Suprapubic skin (tissue), 4 donors: Measurements from ENCODE around the gene LEF1. TPM values are rescaled to one million over a fixed set of nuclear protein-coding genes. Genes with fewer than 3 reads are reported as not detected.

Source experiments
- DNase-seq, 2 donors: peaks; one replicate each; pipeline ENCODE4 v3.0.0-alpha.2; 2019; ENCODE audit warnings: low spot score in 2 of 2
- H3K27ac ChIP-seq: fragments of 200-600 bp; sonication (generic); one replicate; pipeline ENCODE4 v1.5.1; 2019
- H3K27me3 ChIP-seq: fragments of 200-600 bp; sonication (generic); one replicate; pipeline ENCODE4 v1.5.1; 2019
- H3K36me3 ChIP-seq: fragments of 200-600 bp; sonication (generic); one replicate; pipeline ENCODE4 v1.5.1; 2019
- H3K4me1 ChIP-seq: fragments of 200-600 bp; sonication (generic); one replicate; pipeline ENCODE4 v1.5.1; 2019
- H3K4me3 ChIP-seq: fragments of 200-600 bp; sonication (generic); one replicate; pipeline ENCODE4 v1.5.1; 2019; ENCODE audit warnings: mild to moderate bottlenecking
- H3K9me3 ChIP-seq: fragments of 200-600 bp; sonication (generic); one replicate; pipeline ENCODE4 v1.5.1; 2019
- CTCF ChIP-seq, 2 donors: fragments of 200-600 bp in 1 of 2; fragments of 450-650 bp in 1 of 2; sonication (generic) in 1 of 2; IDR thresholded peaks; one replicate each; pipeline ENCODE4 v1.5.1; 2016 to 2019; ENCODE audit warnings: antibody characterized with exemption in 2 of 2, mild to moderate bottlenecking in 1 of 2, moderate library complexity in 1 of 2
- EP300 ChIP-seq: sonication (generic); formaldehyde crosslinking; IDR thresholded peaks from one replicate; pipeline ENCODE4 v1.6.1; 2017; ENCODE audit warnings: antibody characterized with exemption
- POLR2A ChIP-seq, 2 donors: fragments of 450-650 bp; IDR thresholded peaks; one replicate each; pipeline ENCODE4 v1.6.1; 2017; ENCODE audit warnings: antibody characterized with exemption in 2 of 2, mild to moderate bottlenecking in 2 of 2, moderate library complexity in 2 of 2
- POLR2AphosphoS5 ChIP-seq, 3 donors: sonication (generic); formaldehyde crosslinking; IDR thresholded peaks; one replicate each; pipeline ENCODE4 v1.6.1; 2017; ENCODE audit warnings: antibody characterized with exemption in 3 of 3
- WGBS: methylation state at CpG from one replicate; pipeline ENCODE4 v1.1.5; 2018; 5-methylcytosine and 5-hydroxymethylcytosine counted together
- total RNA-seq, 4 donors: library from RNA; depleted of rRNA; stranded (reverse); fragments of >200 nt; gene quantifications; one replicate each; pipeline ENCODE4 v1.1.0, GENCODE V29; 2016

Gene LEF1
- total RNA-seq, 4 donors from 2014 or later, result 7.2 to 23.4 (median 14.5) TPM

GRCh38 chr4:108081256-108081655 is 87.5 kb downstream of the LEF1 start:
- WGBS, result 82% methylated on average over 14 of the region's 16 CpGs
- no peaks in the 10 kb centered on the region for H3K9me3 ChIP-seq
- no peaks in the 10 kb centered on the region for H3K27me3 ChIP-seq
- peaks cover 3% of the 10 kb centered on the region for H3K36me3 ChIP-seq
- DNase-seq, result no peak
- H3K4me1 ChIP-seq, result no peaks in the 10 kb centered on the region
- no peak overlapping the region for H3K4me3 ChIP-seq
- H3K27ac ChIP-seq, result no peak overlapping the region
- TF ChIP-seq POLR2A (IDR thresholded peaks at IDR 0.05) (no peak), POLR2AphosphoS5 (IDR thresholded peaks at IDR 0.05) (no peak), CTCF (IDR thresholded peaks at IDR 0.05) (no peak), EP300 (no peak)

GRCh38 chr4:108080747-108081146 is 88.0 kb downstream of the LEF1 start:
- WGBS, result 91% methylated on average over 10 of the region's 10 CpGs
- Histone ChIP-seq H3K4me3 (no peak overlapping the region), H3K27me3 (no peaks in the 10 kb centered on the region), H3K27ac (no peak overlapping the region), H3K9me3 (no peaks in the 10 kb centered on the region), H3K36me3 (peaks cover 3% of the 10 kb centered on the region), H3K4me1 (no peaks in the 10 kb centered on the region)
- no peak for DNase-seq
- TF ChIP-seq POLR2AphosphoS5 (IDR thresholded peaks at IDR 0.05) (no peak), CTCF (IDR thresholded peaks at IDR 0.05) (no peak), EP300 (no peak), POLR2A (IDR thresholded peaks at IDR 0.05) (no peak)

GRCh38 chr4:108078024-108078733 is 90.6 kb downstream of the LEF1 start:
- WGBS, result 53% methylated on average over 5 of the region's 5 CpGs
- H3K4me1 ChIP-seq, result no peaks in the 10 kb centered on the region
- TF ChIP-seq EP300, result no peak
- no peak for TF ChIP-seq CTCF (IDR thresholded peaks at IDR 0.05)
- no peak for TF ChIP-seq POLR2A (IDR thresholded peaks at IDR 0.05)
- TF ChIP-seq POLR2AphosphoS5 (IDR thresholded peaks at IDR 0.05), result no peak
- no peak overlapping the region for H3K27ac ChIP-seq
- H3K9me3 ChIP-seq, result no peaks in the 10 kb centered on the region
- peaks cover 3% of the 10 kb centered on the region for H3K36me3 ChIP-seq
- no peaks in the 10 kb centered on the region for H3K27me3 ChIP-seq
- no peak for DNase-seq
- no peak overlapping the region for H3K4me3 ChIP-seq

- no peak overlapping the region for H3K4me3 ChIP-seq
- H3K27me3 ChIP-seq, result no peaks in the 10 kb centered on the region
- no peaks in the 10 kb centered on the region for H3K36me3 ChIP-seq
- no peaks in the 10 kb centered on the region for H3K4me1 ChIP-seq
- H3K9me3 ChIP-seq, result no peaks in the 10 kb centered on the region
- no peak overlapping the region for H3K27ac ChIP-seq
- no peak for TF ChIP-seq POLR2AphosphoS5 (IDR thresholded peaks at IDR 0.05)
- TF ChIP-seq CTCF (IDR thresholded peaks at IDR 0.05), result no peak
- TF ChIP-seq POLR2A (IDR thresholded peaks at IDR 0.05), result no peak
- no peak for TF ChIP-seq EP300
- no peak for DNase-seq
- 52% methylated on average over 4 of the region's 4 CpGs for WGBS
Measured at GRCh38 chr4:108072300-108072699, 96.4 kb downstream of the LEF1 start.

GRCh38 chr4:108070775-108071174 is 98.0 kb downstream of the LEF1 start:
- Histone ChIP-seq H3K27ac (no peak overlapping the region), H3K27me3 (no peaks in the 10 kb centered on the region), H3K4me3 (no peak overlapping the region), H3K9me3 (no peaks in the 10 kb centered on the region), H3K36me3 (no peaks in the 10 kb centered on the region), H3K4me1 (no peaks in the 10 kb centered on the region)
- no peak for DNase-seq
- 73% methylated on average over 1 of the region's 1 CpG for WGBS
- TF ChIP-seq CTCF (IDR thresholded peaks at IDR 0.05) (no peak), POLR2AphosphoS5 (IDR thresholded peaks at IDR 0.05) (no peak), POLR2A (IDR thresholded peaks at IDR 0.05) (no peak), EP300 (no peak)
